Gastroesophageal sphincter (tissue), 3 donors: ENCODE data around the gene ALPP.

Source experiments
- POLR2A ChIP-seq, 2 donors: fragments of 450-650 bp; IDR thresholded peaks; one replicate each; pipeline ENCODE4 v1.6.1; 2017; ENCODE audit warnings: antibody characterized with exemption in 2 of 2, mild to moderate bottlenecking in 2 of 2, moderate library complexity in 1 of 2
- POLR2AphosphoS5 ChIP-seq: sonication (generic); formaldehyde crosslinking; IDR thresholded peaks from one replicate; pipeline ENCODE4 v1.6.1; 2017; ENCODE audit warnings: antibody characterized with exemption
- TF ChIP-seq, protein P1 (sequence below), 4 experiments: fragments of 200-600 bp in 2 of 4; fragments of 450-650 bp in 2 of 4; sonication (generic) in 1 of 4; IDR thresholded peaks; one replicate each; pipeline ENCODE4 v1.5.1; 2017 to 2019; ENCODE audit warnings: antibody characterized with exemption in 4 of 4, mild to moderate bottlenecking in 2 of 4, moderate library complexity in 2 of 4

DNA sequence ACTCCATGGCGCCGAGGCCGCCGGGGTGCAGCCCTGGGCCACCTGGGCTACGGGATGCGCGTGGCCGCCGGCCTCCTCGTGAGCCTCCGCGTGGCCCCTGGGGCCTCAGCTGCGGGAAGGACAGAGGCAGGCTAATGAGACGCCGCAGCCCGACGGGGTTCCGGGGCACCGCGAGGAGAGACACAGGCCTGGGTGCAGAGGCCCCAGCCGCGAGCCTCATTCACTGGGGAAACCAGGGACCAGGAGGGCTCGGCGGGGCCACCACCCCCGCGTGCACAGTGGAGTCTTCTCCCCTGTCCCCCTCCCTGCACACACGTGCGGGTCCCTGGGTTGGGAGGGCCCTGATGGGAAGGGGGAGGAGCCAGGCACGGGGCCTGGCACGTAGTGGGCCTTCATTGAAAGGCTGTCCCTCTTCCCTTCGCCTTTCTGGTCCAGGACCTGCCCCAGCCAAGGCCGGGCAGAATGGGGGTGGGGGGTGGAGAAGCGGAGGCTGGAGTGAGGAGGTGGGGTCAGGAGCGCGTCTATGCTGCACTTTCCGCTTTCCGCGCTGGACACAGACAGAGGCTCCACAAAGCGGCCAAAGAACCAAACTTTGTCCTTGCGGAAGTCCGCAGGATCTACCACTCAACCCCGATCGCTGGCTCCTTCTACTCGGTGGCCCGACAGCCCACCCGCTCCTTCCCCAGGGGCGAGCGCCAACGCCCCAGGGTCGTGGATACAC is 9.1 kb downstream of the ALPP start:
- TF ChIP-seq POLR2A (IDR thresholded peaks at IDR 0.05): no peak
- no peak for TF ChIP-seq POLR2AphosphoS5
- TF ChIP-seq, protein P1, sequence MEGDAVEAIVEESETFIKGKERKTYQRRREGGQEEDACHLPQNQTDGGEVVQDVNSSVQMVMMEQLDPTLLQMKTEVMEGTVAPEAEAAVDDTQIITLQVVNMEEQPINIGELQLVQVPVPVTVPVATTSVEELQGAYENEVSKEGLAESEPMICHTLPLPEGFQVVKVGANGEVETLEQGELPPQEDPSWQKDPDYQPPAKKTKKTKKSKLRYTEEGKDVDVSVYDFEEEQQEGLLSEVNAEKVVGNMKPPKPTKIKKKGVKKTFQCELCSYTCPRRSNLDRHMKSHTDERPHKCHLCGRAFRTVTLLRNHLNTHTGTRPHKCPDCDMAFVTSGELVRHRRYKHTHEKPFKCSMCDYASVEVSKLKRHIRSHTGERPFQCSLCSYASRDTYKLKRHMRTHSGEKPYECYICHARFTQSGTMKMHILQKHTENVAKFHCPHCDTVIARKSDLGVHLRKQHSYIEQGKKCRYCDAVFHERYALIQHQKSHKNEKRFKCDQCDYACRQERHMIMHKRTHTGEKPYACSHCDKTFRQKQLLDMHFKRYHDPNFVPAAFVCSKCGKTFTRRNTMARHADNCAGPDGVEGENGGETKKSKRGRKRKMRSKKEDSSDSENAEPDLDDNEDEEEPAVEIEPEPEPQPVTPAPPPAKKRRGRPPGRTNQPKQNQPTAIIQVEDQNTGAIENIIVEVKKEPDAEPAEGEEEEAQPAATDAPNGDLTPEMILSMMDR (IDR thresholded peaks at IDR 0.05): no peak
